Measurements from ENCODE around the gene CEP83. TPM values are rescaled to one million over a fixed set of nuclear protein-coding genes. Genes with fewer than 3 reads are reported as not detected.

Gene CEP83
- total and polyA plus RNA-seq, 9 of the 15 experiments (the other 6 are each of a cell fraction or from before 2014, with no cell fraction given) = 5.3 to 40.5 (median 31.3) TPM

DNA sequence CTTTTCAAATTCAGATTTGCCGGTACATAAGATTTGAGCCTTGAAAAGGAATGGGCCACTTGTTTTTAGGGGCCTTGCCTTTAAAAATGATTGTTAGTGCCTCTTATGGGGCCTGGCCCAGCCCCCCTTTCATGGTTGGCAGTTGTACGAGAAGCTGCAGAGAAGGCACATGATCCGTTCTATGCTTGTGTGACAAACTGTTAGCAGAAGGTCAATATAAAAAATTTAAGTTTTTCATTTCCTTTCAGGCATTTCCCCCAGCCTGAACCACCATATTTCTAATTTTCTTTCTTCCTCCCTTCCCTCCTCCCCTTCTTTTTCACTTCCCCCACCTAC lies 192.2 kb downstream of the CEP83 start:
- Histone ChIP-seq H4K20me1 (replicated peaks; ENCODE audit: control insufficient read depth, insufficient read depth, low read length) (no peaks in the 10 kb centered on the region), H3K36me3 (ENCODE audit: control insufficient read depth, insufficient read depth, low read length) (no peaks in the 10 kb centered on the region), H2AFZ (ENCODE audit: low read depth, low read length) (no peak overlapping the region), H3K27ac (ENCODE audit: extremely low read depth, low read depth, low read length) (no peak overlapping the region), H3K79me2 (ENCODE audit: control insufficient read depth, insufficient read depth, low read length) (no peaks in the 10 kb centered on the region), H3K27me3 (ENCODE audit: control insufficient read depth in 2 of 2, insufficient read depth in 2 of 2, low read length in 2 of 2) (peaks cover 33 to 48% of the 10 kb centered on the region in 2 experiments), H3K9me3 (replicated peaks; ENCODE audit: control insufficient read depth, insufficient read depth, low read depth, low read length) (no peaks in the 10 kb centered on the region), H3K4me3 (no peak overlapping the region), H3K9me1 (ENCODE audit: control insufficient read depth, insufficient read depth, low read length) (no peaks in the 10 kb centered on the region), H3K4me1 (replicated peaks in 1 of 2; ENCODE audit: control insufficient read depth in 2 of 2, insufficient read depth in 2 of 2, low read length in 2 of 2) (peaks cover 6 to 10% of the 10 kb centered on the region in 2 experiments; a peak in 4 of 5 replicates), H3K9ac (ENCODE audit: insufficient read depth in 1 of 2, low read depth in 2 of 2, low read length in 2 of 2) (no peak overlapping the region), H3K4me2 (ENCODE audit: insufficient read depth, low read length) (no peak overlapping the region)
- FAIRE-seq (no peak), DNase-seq (ENCODE audit: extremely low read depth in 1 of 4, low spot score in 3 of 4) (no peak), ATAC-seq (no peak)
- in situ Hi-C loops (cut with MboI) = no loop called here
- BruUV-seq (replicated peaks) = no TSS peak
- intact Hi-C loops (cut with micrococcal nuclease) = no loop called here
- ChIA-PET POLR2A (no interaction called here), CTCF (ENCODE audit: low intra/inter-chr PET ratio) (no interaction called here)
- 10% methylated on average over 3 of the region's 3 CpGs for WGBS (ENCODE audit: insufficient coverage, low coverage, missing lambda C conversion rate)
- TF ChIP-seq ASH1L (IDR thresholded peaks at IDR 0.05; ENCODE audit: borderline replicate concordance, low read depth, partially characterized antibody) = no peak
- no peak for TF ChIP-seq ZNF76 (CRISPR knock-in tag; IDR thresholded peaks at IDR 0.05; ENCODE audit: borderline replicate concordance)
- no peak for TF ChIP-seq ZNF232 (CRISPR knock-in tag; IDR thresholded peaks at IDR 0.05)
- TF ChIP-seq, protein P1, sequence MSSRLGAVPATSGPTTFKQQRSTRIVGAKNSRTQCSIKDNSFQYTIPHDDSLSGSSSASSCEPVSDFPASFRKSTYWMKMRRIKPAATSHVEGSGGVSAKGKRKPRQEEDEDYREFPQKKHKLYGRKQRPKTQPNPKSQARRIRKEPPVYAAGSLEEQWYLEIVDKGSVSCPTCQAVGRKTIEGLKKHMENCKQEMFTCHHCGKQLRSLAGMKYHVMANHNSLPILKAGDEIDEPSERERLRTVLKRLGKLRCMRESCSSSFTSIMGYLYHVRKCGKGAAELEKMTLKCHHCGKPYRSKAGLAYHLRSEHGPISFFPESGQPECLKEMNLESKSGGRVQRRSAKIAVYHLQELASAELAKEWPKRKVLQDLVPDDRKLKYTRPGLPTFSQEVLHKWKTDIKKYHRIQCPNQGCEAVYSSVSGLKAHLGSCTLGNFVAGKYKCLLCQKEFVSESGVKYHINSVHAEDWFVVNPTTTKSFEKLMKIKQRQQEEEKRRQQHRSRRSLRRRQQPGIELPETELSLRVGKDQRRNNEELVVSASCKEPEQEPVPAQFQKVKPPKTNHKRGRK (tag; IDR thresholded peaks at IDR 0.05) = no peak
- no peak for TF ChIP-seq ZNF583 (CRISPR knock-in tag; IDR thresholded peaks at IDR 0.05)
- no peak for TF ChIP-seq LARP7 (IDR thresholded peaks at IDR 0.05)
- no peak for TF ChIP-seq ZNF586 (CRISPR knock-in tag; conservative IDR thresholded peaks at IDR 0.05)
- TF ChIP-seq, protein P2, sequence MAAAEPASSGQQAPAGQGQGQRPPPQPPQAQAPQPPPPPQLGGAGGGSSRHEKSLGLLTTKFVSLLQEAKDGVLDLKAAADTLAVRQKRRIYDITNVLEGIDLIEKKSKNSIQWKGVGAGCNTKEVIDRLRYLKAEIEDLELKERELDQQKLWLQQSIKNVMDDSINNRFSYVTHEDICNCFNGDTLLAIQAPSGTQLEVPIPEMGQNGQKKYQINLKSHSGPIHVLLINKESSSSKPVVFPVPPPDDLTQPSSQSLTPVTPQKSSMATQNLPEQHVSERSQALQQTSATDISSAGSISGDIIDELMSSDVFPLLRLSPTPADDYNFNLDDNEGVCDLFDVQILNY (CRISPR knock-in tag; IDR thresholded peaks at IDR 0.05) = no peak
- TF ChIP-seq, protein P3, sequence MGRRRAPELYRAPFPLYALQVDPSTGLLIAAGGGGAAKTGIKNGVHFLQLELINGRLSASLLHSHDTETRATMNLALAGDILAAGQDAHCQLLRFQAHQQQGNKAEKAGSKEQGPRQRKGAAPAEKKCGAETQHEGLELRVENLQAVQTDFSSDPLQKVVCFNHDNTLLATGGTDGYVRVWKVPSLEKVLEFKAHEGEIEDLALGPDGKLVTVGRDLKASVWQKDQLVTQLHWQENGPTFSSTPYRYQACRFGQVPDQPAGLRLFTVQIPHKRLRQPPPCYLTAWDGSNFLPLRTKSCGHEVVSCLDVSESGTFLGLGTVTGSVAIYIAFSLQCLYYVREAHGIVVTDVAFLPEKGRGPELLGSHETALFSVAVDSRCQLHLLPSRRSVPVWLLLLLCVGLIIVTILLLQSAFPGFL (CRISPR knock-in tag; IDR thresholded peaks at IDR 0.05) = no peak
- no peak for TF ChIP-seq DDX20 (tag; IDR thresholded peaks at IDR 0.05; ENCODE audit: low read depth)
- no peak for TF ChIP-seq POLR2AphosphoS5 (IDR thresholded peaks at IDR 0.05; ENCODE audit: control insufficient read depth, insufficient read depth, low read depth, low read length)
- no peak for TF ChIP-seq SLC30A9 (CRISPR knock-in tag; IDR thresholded peaks at IDR 0.05)

Measured in K562 (cell line).